Caco-2 (cell line): ENCODE data around the gene LHFPL3. TPM values are rescaled to one million over a fixed set of nuclear protein-coding genes. Genes with fewer than 3 reads are reported as not detected.

Experiments
- BruUV-seq: library from RNA; stranded (reverse); fragments of 400-500 nt; replicated peaks from 2 replicates; lab custom pipeline; 2021; lab: Mats Ljungman, UMichigan
- CTCF ChIA-PET: fragments of 300-600 bp; sonication (Branson Sonifier 250); formaldehyde crosslinking; loops from one replicate; lab custom pipeline; 2022; ENCODE audit warnings: antibody characterized with exemption; lab: Charles Lee
- POLR2A ChIA-PET: fragments of 300-600 bp; sonication (Branson Sonifier 250); formaldehyde crosslinking; loops from one replicate; lab custom pipeline; 2022; ENCODE audit warnings: antibody characterized with exemption; lab: Charles Lee
- DNase-seq, 2 experiments: peaks; one replicate each; pipeline versions ENCODE4 v3.0.0 to v3.0.0-alpha.2; 2020 to 2022
- H3K27me3 ChIP-seq: replicated peaks from 2 replicates; pipeline ENCODE4 v1.6.0; 2011; ENCODE audit warnings: low read length; ENCODE audit not compliant: control insufficient read depth, insufficient read depth
- H3K36me3 ChIP-seq: 2 replicates; pipeline ENCODE4 v1.5.1; 2011; ENCODE audit warnings: low read length; ENCODE audit not compliant: control insufficient read depth, insufficient read depth
- H3K4me1 ChIP-seq: fragments of 250-450 bp; sonication (Bioruptor Pico); 2 replicates; pipeline ENCODE4 v1.5.1; 2020; ENCODE audit warnings: mild to moderate bottlenecking
- H3K4me3 ChIP-seq: 2 replicates; pipeline ENCODE4 v1.5.1; 2011; ENCODE audit warnings: low read depth, mild to moderate bottlenecking, control low read depth, low read length
- H3K9me3 ChIP-seq: fragments of 250-450 bp; sonication (Bioruptor Pico); 2 replicates; pipeline ENCODE4 v1.5.1; 2020; ENCODE audit warnings: mild to moderate bottlenecking, moderate library complexity
- H3K27ac Mint-ChIP-seq: one replicate; pipeline ENCODE4 v1.8.0; 2022; ENCODE audit warnings: mixed read lengths; ENCODE audit not compliant: unreplicated experiment
- H3K27me3 Mint-ChIP-seq: one replicate; pipeline ENCODE4 v1.8.0; 2022; ENCODE audit warnings: mixed read lengths; ENCODE audit not compliant: insufficient read depth, unreplicated experiment
- H3K36me3 Mint-ChIP-seq: one replicate; pipeline ENCODE4 v1.8.0; 2022; ENCODE audit warnings: mild to moderate bottlenecking, mixed read lengths; ENCODE audit not compliant: insufficient read depth, unreplicated experiment
- H3K4me1 Mint-ChIP-seq: one replicate; pipeline ENCODE4 v1.8.0; 2022; ENCODE audit warnings: low read depth, mixed read lengths; ENCODE audit not compliant: unreplicated experiment
- H3K4me3 Mint-ChIP-seq: one replicate; pipeline ENCODE4 v1.8.0; 2022; ENCODE audit warnings: mild to moderate bottlenecking, moderate library complexity, mixed read lengths; ENCODE audit not compliant: unreplicated experiment
- H3K9me3 Mint-ChIP-seq: one replicate; pipeline ENCODE4 v1.8.0; 2022; ENCODE audit warnings: mixed read lengths; ENCODE audit not compliant: unreplicated experiment
- CTCF ChIP-seq, 2 experiments: fragments of 200-600 bp in 1 of 2; IDR thresholded peaks; 1 replicate in 1 of 2; 2 replicates in 1 of 2; pipeline versions ENCODE4 v1.5.1 to v1.8.0; 2011 to 2022; ENCODE audit warnings: antibody characterized with exemption in 1 of 2, control low read depth in 1 of 2, inconsistent platforms in 1 of 2, low read depth in 1 of 2, low read length in 1 of 2, mild to moderate bottlenecking in 1 of 2, moderate library complexity in 1 of 2; ENCODE audit not compliant: insufficient read depth in 1 of 2, severe bottlenecking in 1 of 2, unreplicated experiment in 1 of 2
- intact Hi-C: fragments of 100-400 bp; cut with micrococcal nuclease; formaldehyde crosslinking; loops from one replicate; pipeline ENCODE4 v1.10.0; 2022; ENCODE audit not compliant: unreplicated experiment
- total RNA-seq: library from RNA; stranded (reverse); gene quantifications from 2 replicates; pipeline ENCODE4 v1.2.3, GENCODE V29; 2022

LHFPL3 gene
- total RNA-seq, 1 experiment from 2014 or later, result not detected

- Mint-ChIP-seq H3K4me1 (no peaks in the 10 kb centered on the region), H3K27me3 (peaks cover 7% of the 10 kb centered on the region), H3K36me3 (no peaks in the 10 kb centered on the region), H3K4me3 (no peak overlapping the region), H3K9me3 (no peaks in the 10 kb centered on the region), H3K27ac (no peak overlapping the region)
- no peak for TF ChIP-seq CTCF (IDR thresholded peaks at IDR 0.05; ENCODE audit: insufficient read depth in 1 of 2, low read depth in 1 of 2, low read length in 1 of 2, severe bottlenecking in 1 of 2, unreplicated experiment in 1 of 2)
- no peaks in the 10 kb centered on the region for H3K4me1 ChIP-seq
- no peaks in the 10 kb centered on the region for H3K9me3 ChIP-seq
- no peak overlapping the region for H3K4me3 ChIP-seq
- no peak for DNase-seq
- CTCF ChIA-PET, result no interaction called here
- POLR2A ChIA-PET, result no interaction called here
- H3K27me3 ChIP-seq, result no peaks in the 10 kb centered on the region
- intact Hi-C loops, result no loop called here
- no peaks in the 10 kb centered on the region for H3K36me3 ChIP-seq
- BruUV-seq, result no TSS peak
Observed at GRCh38 chr7:104767113-104767512, 438.7 kb downstream of the LHFPL3 start.

GRCh38 chr7:104767826-104768536, 439.6 kb downstream of the LHFPL3 start:
- TF ChIP-seq CTCF (IDR thresholded peaks at IDR 0.05; ENCODE audit: insufficient read depth in 1 of 2, low read depth in 1 of 2, low read length in 1 of 2, severe bottlenecking in 1 of 2, unreplicated experiment in 1 of 2), result no peak
- BruUV-seq, result no TSS peak
- no peaks in the 10 kb centered on the region for H3K4me1 Mint-ChIP-seq
- intact Hi-C loops, result no loop called here
- Histone ChIP-seq H3K9me3 (no peaks in the 10 kb centered on the region), H3K4me1 (no peaks in the 10 kb centered on the region), H3K36me3 (no peaks in the 10 kb centered on the region), H3K4me3 (no peak overlapping the region), H3K27me3 (no peaks in the 10 kb centered on the region)
- H3K9me3 Mint-ChIP-seq, result no peaks in the 10 kb centered on the region
- H3K4me3 Mint-ChIP-seq, result no peak overlapping the region
- no peaks in the 10 kb centered on the region for H3K36me3 Mint-ChIP-seq
- ChIA-PET POLR2A (no interaction called here), CTCF (no interaction called here)
- DNase-seq, result no peak
- H3K27me3 Mint-ChIP-seq, result peaks cover 5% of the 10 kb centered on the region
- H3K27ac Mint-ChIP-seq, result no peak overlapping the region

GRCh38 chr7:104772405-104773345, 444.3 kb downstream of the LHFPL3 start:
- no TSS peak for BruUV-seq
- CTCF ChIA-PET, result no interaction called here

More at GRCh38 chr7:104772405-104773345, 444.3 kb downstream of the LHFPL3 start:
- TF ChIP-seq CTCF (IDR thresholded peaks at IDR 0.05; ENCODE audit: insufficient read depth in 1 of 2, low read depth in 1 of 2, low read length in 1 of 2, severe bottlenecking in 1 of 2, unreplicated experiment in 1 of 2), result no peak
- H3K9me3 Mint-ChIP-seq, result no peaks in the 10 kb centered on the region
- no peak overlapping the region for H3K27ac Mint-ChIP-seq
- H3K27me3 Mint-ChIP-seq, result peaks cover 4% of the 10 kb centered on the region
- no peak for DNase-seq
- H3K36me3 ChIP-seq, result no peaks in the 10 kb centered on the region
- no peak overlapping the region for H3K4me3 ChIP-seq
- H3K9me3 ChIP-seq, result no peaks in the 10 kb centered on the region
- intact Hi-C loops, result loop anchor here (5.0 kb wide), 1 partner anchor 75 kb away; no protein-coding TSS in a partner anchor
- POLR2A ChIA-PET, result no interaction called here
- peaks cover 6% of the 10 kb centered on the region for H3K4me1 Mint-ChIP-seq
- no peaks in the 10 kb centered on the region for H3K4me1 ChIP-seq
- H3K4me3 Mint-ChIP-seq, result no peak overlapping the region
- no peaks in the 10 kb centered on the region for H3K27me3 ChIP-seq
- no peaks in the 10 kb centered on the region for H3K36me3 Mint-ChIP-seq
